H9 (cell line): ENCODE data around the gene GALNT10. TPM values are rescaled to one million over a fixed set of nuclear protein-coding genes. Genes with fewer than 3 reads are reported as not detected.

ENCODE experiments used
- DNase-seq: peaks from one replicate; pipeline ENCODE4 v3.0.0-alpha.2; 2017
- H2AFZ ChIP-seq: one replicate; pipeline ENCODE4 v1.6.1; 2013; ENCODE audit warnings: mild to moderate bottlenecking, low read length, control low read depth, moderate library complexity
- H2AK5ac ChIP-seq: 2 replicates; pipeline ENCODE4 v1.6.1; 2013; ENCODE audit warnings: low read length, control low read depth, mixed read lengths; ENCODE audit not compliant: insufficient read length
- H2BK120ac ChIP-seq: one replicate; pipeline ENCODE4 v1.6.1; 2013; ENCODE audit warnings: low read depth, mild to moderate bottlenecking, low read length, control low read depth, inconsistent platforms; ENCODE audit not compliant: poor library complexity, severe bottlenecking
- H2BK12ac ChIP-seq: 2 replicates; pipeline ENCODE4 v1.6.1; 2013; ENCODE audit warnings: low read length, control low read depth, mixed read lengths, low read depth; ENCODE audit not compliant: insufficient read length
- H2BK15ac ChIP-seq: 2 replicates; pipeline ENCODE4 v1.6.1; 2013; ENCODE audit warnings: low read depth, low read length, control low read depth
- H2BK20ac ChIP-seq: one replicate; pipeline ENCODE4 v1.6.1; 2013; ENCODE audit warnings: low read depth, mild to moderate bottlenecking, low read length, control low read depth, inconsistent platforms; ENCODE audit not compliant: poor library complexity, severe bottlenecking
- H2BK5ac ChIP-seq: 2 replicates; pipeline ENCODE4 v1.6.1; 2013; ENCODE audit warnings: low read length, control low read depth, mixed read lengths; ENCODE audit not compliant: insufficient read length
- H3K14ac ChIP-seq: 2 replicates; pipeline ENCODE4 v1.6.1; 2013; ENCODE audit warnings: low read length, control low read depth; ENCODE audit not compliant: insufficient read depth
- H3K18ac ChIP-seq: 2 replicates; pipeline ENCODE4 v1.6.1; 2013; ENCODE audit warnings: low read depth, mild to moderate bottlenecking, mixed read lengths, low read length, control low read depth; ENCODE audit not compliant: insufficient read length
- H3K23ac ChIP-seq: 2 replicates; pipeline ENCODE4 v1.6.1; 2013; ENCODE audit warnings: low read length, control low read depth, mixed read lengths, low read depth; ENCODE audit not compliant: insufficient read length
- H3K23me2 ChIP-seq: 2 replicates; pipeline ENCODE4 v1.6.1; 2013; ENCODE audit warnings: low read depth, mild to moderate bottlenecking, mixed read lengths, low read length, control low read depth; ENCODE audit not compliant: insufficient read length, poor library complexity, severe bottlenecking
- H3K27ac ChIP-seq: 2 replicates; pipeline ENCODE4 v1.5.1; 2013; ENCODE audit warnings: low read length, control low read depth, mixed read lengths, low read depth; ENCODE audit not compliant: insufficient read length
- H3K27me3 ChIP-seq: 2 replicates; pipeline ENCODE4 v1.6.1; 2013; ENCODE audit warnings: low read length, control low read depth, inconsistent platforms; ENCODE audit not compliant: insufficient read depth
- H3K4ac ChIP-seq: 2 replicates; pipeline ENCODE4 v1.6.1; 2013; ENCODE audit warnings: low read depth, mild to moderate bottlenecking, control low read depth, inconsistent platforms, low read length, moderate library complexity
- H3K4me1 ChIP-seq: 2 replicates; pipeline ENCODE4 v1.6.1; 2013; ENCODE audit warnings: low read length, control low read depth, inconsistent platforms; ENCODE audit not compliant: insufficient read depth
- H3K4me2 ChIP-seq: 2 replicates; pipeline ENCODE4 v1.6.1; 2013; ENCODE audit warnings: low read length, control low read depth, mixed read lengths; ENCODE audit not compliant: insufficient read length, insufficient read depth
- H3K56ac ChIP-seq: 2 replicates; pipeline ENCODE4 v1.6.1; 2013; ENCODE audit warnings: low read depth, mild to moderate bottlenecking, mixed read lengths, low read length, control low read depth; ENCODE audit not compliant: insufficient read length
- H3K79me1 ChIP-seq: 2 replicates; pipeline ENCODE4 v1.6.1; 2013; ENCODE audit warnings: low read depth, mild to moderate bottlenecking, moderate library complexity, low read length, control low read depth, inconsistent platforms; ENCODE audit not compliant: insufficient read depth, poor library complexity, severe bottlenecking
- H3K79me2 ChIP-seq: 2 replicates; pipeline ENCODE4 v1.6.1; 2013; ENCODE audit warnings: low read length, control low read depth, inconsistent platforms; ENCODE audit not compliant: insufficient read depth
- H3K9ac ChIP-seq: 2 replicates; pipeline ENCODE4 v1.6.1; 2013; ENCODE audit warnings: low read length, control low read depth, mixed read lengths; ENCODE audit not compliant: insufficient read length; ENCODE audit errors: extremely low read depth
- H3K9me3 ChIP-seq: one replicate; pipeline ENCODE4 v1.6.1; 2013; ENCODE audit warnings: low read depth, low read length, inconsistent platforms; ENCODE audit not compliant: control insufficient read depth
- H3T11ph ChIP-seq: one replicate; pipeline ENCODE4 v1.6.1; 2013; ENCODE audit warnings: mild to moderate bottlenecking, low read length, control low read depth, inconsistent platforms
- H4K20me1 ChIP-seq: one replicate; pipeline ENCODE4 v1.6.1; 2013; ENCODE audit not compliant: control insufficient read depth, insufficient read length, insufficient read depth
- H4K5ac ChIP-seq: 2 replicates; pipeline ENCODE4 v1.6.1; 2013; ENCODE audit warnings: low read depth, mild to moderate bottlenecking, mixed read lengths, low read length, control low read depth; ENCODE audit not compliant: insufficient read length
- H4K8ac ChIP-seq: replicated peaks from 2 replicates; pipeline ENCODE4 v1.6.1; 2013; ENCODE audit warnings: low read length, control low read depth, mixed read lengths, low read depth; ENCODE audit not compliant: insufficient read length
- H4K91ac ChIP-seq: 2 replicates; pipeline ENCODE4 v1.6.1; 2013; ENCODE audit warnings: low read depth, mild to moderate bottlenecking, moderate library complexity, mixed read lengths, low read length, control low read depth; ENCODE audit not compliant: insufficient read length
- H3K27ac Mint-ChIP-seq, 3 experiments: 2 replicates in 2 of 3; 3 replicates in 1 of 3; pipeline ENCODE4 v1.8.0; 2020 to 2021; ENCODE audit warnings: mixed read lengths in 3 of 3, mild to moderate bottlenecking in 1 of 3, moderate library complexity in 1 of 3
- H3K27me3 Mint-ChIP-seq: 2 replicates; pipeline ENCODE4 v1.8.0; 2021; ENCODE audit warnings: low read depth, mild to moderate bottlenecking, moderate library complexity, mixed read lengths
- H3K36me3 Mint-ChIP-seq, 3 experiments: 2 replicates in 2 of 3; 3 replicates in 1 of 3; pipeline ENCODE4 v1.8.0; 2020 to 2021; ENCODE audit warnings: low read depth in 3 of 3, mixed read lengths in 3 of 3; ENCODE audit not compliant: insufficient read depth in 1 of 3
- H3K4me1 Mint-ChIP-seq, 2 experiments: 2 replicates each; pipeline ENCODE4 v1.8.0; 2020; ENCODE audit warnings: mixed read lengths in 2 of 2
- H3K4me3 Mint-ChIP-seq, 2 experiments: 2 replicates in 1 of 2; 3 replicates in 1 of 2; pipeline ENCODE4 v1.8.0; 2020 to 2021; ENCODE audit warnings: mild to moderate bottlenecking in 2 of 2, mixed read lengths in 2 of 2, moderate library complexity in 1 of 2
- H3K9me3 Mint-ChIP-seq, 2 experiments: 2 replicates in 1 of 2; 3 replicates in 1 of 2; pipeline ENCODE4 v1.8.0; 2020; ENCODE audit warnings: mild to moderate bottlenecking in 2 of 2, mixed read lengths in 2 of 2, moderate library complexity in 1 of 2
- CTCF ChIP-seq: fragments of 200-600 bp; sonication (generic); conservative IDR thresholded peaks from 3 replicates; pipeline ENCODE4 v1.8.0; 2021; ENCODE audit warnings: antibody characterized with exemption, mild to moderate bottlenecking
- WGBS: extraction: QIAGEN DNeasy Blood & Tissue Kit; methylation state at CpG from one replicate; pipeline ENCODE4 v1.1.7; 2013; ENCODE audit warnings: missing lambda C conversion rate, low lambda C conversion rate, mixed read lengths; ENCODE audit not compliant: insufficient read length; ENCODE audit errors: extremely low coverage; 5-methylcytosine and 5-hydroxymethylcytosine counted together
- total RNA-seq: library from RNA; stranded (reverse); gene quantifications from 2 replicates; pipeline ENCODE4 v1.2.1, GENCODE V29; 2021

Gene GALNT10
- total RNA-seq, 1 experiment from 2014 or later: 15.4 TPM

GRCh38 chr5:154335065-154335448 is 144.5 kb downstream of the GALNT10 start:
- Mint-ChIP-seq H3K27me3 (no peaks in the 10 kb centered on the region), H3K27ac (no peak overlapping the region), H3K4me1 (peaks cover 12% of the 10 kb centered on the region in 2 experiments), H3K36me3 (no peaks in the 10 kb centered on the region; a peak in 1 of 7 replicates), H3K4me3 (no peak overlapping the region), H3K9me3 (no peaks in the 10 kb centered on the region)
- H2BK15ac ChIP-seq: no peak overlapping the region
- no peak overlapping the region for H2AFZ ChIP-seq
- H2BK12ac ChIP-seq: no peak overlapping the region
- H2BK5ac ChIP-seq: no peak overlapping the region
- no peak overlapping the region for H4K91ac ChIP-seq
- H4K8ac ChIP-seq: no peak overlapping the region
- H3K4me1 ChIP-seq: no peaks in the 10 kb centered on the region; the same call in 1 of the 2 replicates
- DNase-seq: no peak
- H3K14ac ChIP-seq: no peak overlapping the region
- no peaks in the 10 kb centered on the region for H3K27me3 ChIP-seq
- H3T11ph ChIP-seq: no peak overlapping the region
- WGBS: no CpG with 5 or more reads among the region's 5 CpGs
- no peak overlapping the region for H4K5ac ChIP-seq
- H3K18ac ChIP-seq: no peak overlapping the region
- no peak overlapping the region for H2AK5ac ChIP-seq
- no peaks in the 10 kb centered on the region for H3K79me1 ChIP-seq
- no peak for TF ChIP-seq CTCF
- no peaks in the 10 kb centered on the region for H4K20me1 ChIP-seq
- no peak overlapping the region for H3K27ac ChIP-seq
- H2BK20ac ChIP-seq: no peak overlapping the region
- H3K79me2 ChIP-seq: no peaks in the 10 kb centered on the region
- H2BK120ac ChIP-seq: no peak overlapping the region
- H3K9ac ChIP-seq: no peak overlapping the region
- no peak overlapping the region for H3K23ac ChIP-seq
- H3K4ac ChIP-seq: no peak overlapping the region
- H3K23me2 ChIP-seq: no peaks in the 10 kb centered on the region
- H3K4me2 ChIP-seq: no peak overlapping the region
- no peaks in the 10 kb centered on the region for H3K9me3 ChIP-seq
- H3K56ac ChIP-seq: no peak overlapping the region
